Uterus (tissue), 4 donors: ENCODE data around the gene LDLRAD1. TPM values are rescaled to one million over a fixed set of nuclear protein-coding genes. Genes with fewer than 3 reads are reported as not detected.
"Not testable (repeated sequence)": the region's sequence is repeated elsewhere in the genome, so short reads cannot be mapped to it uniquely, and the experiment has no call there.

ENCODE experiments used
- DNase-seq, 2 donors: peaks; one replicate each; pipeline ENCODE4 v3.0.0-alpha.2; 2019 to 2020
- H3K27ac ChIP-seq, 2 donors: fragments of 200-600 bp; sonication (generic); 1 replicate in 1 of 2; 2 replicates in 1 of 2; pipeline ENCODE4 v1.5.1; 2016 to 2018
- H3K27me3 ChIP-seq, 2 donors: fragments of 200-600 bp; sonication (generic); one replicate each; pipeline ENCODE4 v1.5.1; 2018 to 2019; ENCODE audit warnings: control low read depth in 1 of 2
- H3K36me3 ChIP-seq, 2 donors: fragments of 200-600 bp; sonication (generic); one replicate each; pipeline ENCODE4 v1.5.1; 2019; ENCODE audit warnings: control low read depth in 1 of 2
- H3K4me1 ChIP-seq, 2 donors: fragments of 200-600 bp; sonication (generic); one replicate each; pipeline ENCODE4 v1.5.1; 2018 to 2019; ENCODE audit warnings: control low read depth in 1 of 2
- H3K4me3 ChIP-seq, 2 donors: fragments of 200-600 bp; sonication (generic); 1 replicate in 1 of 2; 2 replicates in 1 of 2; pipeline ENCODE4 v1.5.1; 2018 to 2019; ENCODE audit warnings: mild to moderate bottlenecking in 1 of 2
- H3K9me3 ChIP-seq, 2 donors: fragments of 200-600 bp; sonication (generic); one replicate each; pipeline ENCODE4 v1.5.1; 2019; ENCODE audit warnings: control low read depth in 1 of 2
- CTCF ChIP-seq, 4 experiments: fragments of 200-600 bp in 2 of 4; fragments of 450-650 bp in 2 of 4; sonication (generic) in 2 of 4; IDR thresholded peaks; one replicate each; pipeline ENCODE4 v1.5.1; 2016 to 2019; ENCODE audit warnings: antibody characterized with exemption in 4 of 4, mild to moderate bottlenecking in 2 of 4, moderate library complexity in 1 of 4
- POLR2A ChIP-seq, 2 donors: fragments of 450-650 bp; IDR thresholded peaks; one replicate each; pipeline ENCODE4 v1.6.1; 2016; ENCODE audit warnings: antibody characterized with exemption in 2 of 2, mild to moderate bottlenecking in 1 of 2, moderate library complexity in 1 of 2
- intact Hi-C: fragments of 100-400 bp; cut with DNase I; formaldehyde crosslinking; loops from one replicate; pipeline ENCODE4 v1.15.1; 2023; ENCODE audit warnings: low total_unique reads
- total RNA-seq, 4 donors: library from RNA; depleted of rRNA in 3 of 4; stranded (reverse); fragments of >200 nt in 3 of 4; gene quantifications; one replicate each; pipeline versions ENCODE4 v1.1.0 to v1.2.4, GENCODE V29; 2014 to 2023
- donor health status: DM: yes; HTN: yes; CAD: no.

LDLRAD1 gene
- total RNA-seq, 4 donors from 2014 or later: 0.27 to 1.2 TPM; not detected in 2

DNA sequence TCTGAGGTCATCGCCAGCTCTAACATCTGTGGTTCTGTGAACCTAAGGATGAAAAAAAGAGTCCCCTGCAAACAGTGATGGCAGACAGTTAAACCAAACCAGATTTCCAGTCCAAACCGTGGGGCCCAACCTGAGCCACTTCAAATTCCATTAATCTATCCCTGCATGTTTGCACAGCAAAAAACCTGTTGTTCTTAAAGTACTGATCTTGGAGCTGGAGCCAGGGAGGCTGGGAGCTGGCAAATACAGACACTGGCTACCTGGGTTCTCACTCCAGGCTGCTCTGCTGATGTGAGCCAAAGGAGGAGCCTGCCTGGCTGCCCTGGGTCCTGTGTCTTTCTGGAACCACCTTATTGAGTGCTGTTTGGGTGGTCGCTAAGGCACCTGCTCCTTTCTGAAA lies 16.4 kb downstream of the LDLRAD1 start:
- no peak overlapping the region for H3K27ac ChIP-seq
- no peaks in the 10 kb centered on the region for H3K27me3 ChIP-seq
- intact Hi-C loops: no loop called here

DNA sequence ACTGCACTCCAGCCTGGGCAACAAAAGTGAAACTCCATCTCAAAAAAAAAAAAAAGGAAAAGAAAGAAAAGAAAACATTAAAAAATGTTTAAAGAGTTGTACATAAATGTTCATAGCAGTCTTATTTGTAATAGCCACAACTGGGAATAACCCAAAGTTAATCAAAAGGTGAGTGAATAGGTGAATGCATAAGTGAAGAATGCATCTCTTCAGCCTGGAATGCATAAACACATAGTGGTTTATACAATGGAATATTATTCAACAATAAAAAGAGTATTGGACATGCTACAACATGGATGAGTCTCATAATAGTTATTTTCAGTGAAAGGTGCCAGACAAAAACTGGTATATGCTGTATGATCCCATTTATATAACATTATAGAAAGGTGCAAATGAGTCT lies 18.1 kb downstream of the LDLRAD1 start:
- DNase-seq: no peak
- Histone ChIP-seq H3K27ac (no peak overlapping the region), H3K27me3 (no peaks in the 10 kb centered on the region), H3K4me3 (no peak overlapping the region), H3K9me3 (no peaks in the 10 kb centered on the region), H3K36me3 (no peaks in the 10 kb centered on the region), H3K4me1 (no peaks in the 10 kb centered on the region)
- intact Hi-C loops: no loop called here
- TF ChIP-seq POLR2A (IDR thresholded peaks at IDR 0.05): no peak
- no peak for TF ChIP-seq CTCF (IDR thresholded peaks at IDR 0.05)

More for the DNA sequence above, 16.4 kb downstream of the LDLRAD1 start:
- Histone ChIP-seq H3K36me3 (no peaks in the 10 kb centered on the region), H3K9me3 (no peaks in the 10 kb centered on the region), H3K4me1 (no peaks in the 10 kb centered on the region), H3K4me3 (no peak overlapping the region)
- DNase-seq: no peak
- TF ChIP-seq POLR2A (IDR thresholded peaks at IDR 0.05): no peak
- TF ChIP-seq CTCF (IDR thresholded peaks at IDR 0.05): no peak

DNA sequence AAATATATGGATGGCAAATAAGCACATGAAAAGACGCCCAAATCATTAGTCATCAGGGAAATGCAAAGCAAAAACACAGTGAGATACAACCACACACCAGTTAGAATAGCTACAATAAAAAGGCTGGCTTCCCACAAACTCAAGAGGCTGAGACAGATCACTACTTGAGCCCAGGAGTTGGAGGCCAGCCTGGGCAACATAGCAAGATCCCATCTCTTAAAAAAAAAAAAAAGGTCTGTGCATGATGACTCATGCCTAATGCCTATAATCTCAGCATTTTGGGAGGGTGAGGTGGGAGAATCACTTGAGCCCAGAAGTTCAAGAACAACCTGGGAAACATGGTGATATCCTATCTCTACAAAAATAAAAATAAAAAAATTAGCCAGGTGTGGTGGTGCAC lies 19.8 kb downstream of the LDLRAD1 start:
- Histone ChIP-seq H3K4me1 (no peaks in the 10 kb centered on the region), H3K4me3 (no peak overlapping the region), H3K27me3 (no peaks in the 10 kb centered on the region), H3K9me3 (no peaks in the 10 kb centered on the region), H3K27ac (no peak overlapping the region), H3K36me3 (no peaks in the 10 kb centered on the region)
- no peak for TF ChIP-seq CTCF (IDR thresholded peaks at IDR 0.05)
- TF ChIP-seq POLR2A (IDR thresholded peaks at IDR 0.05): no peak
- intact Hi-C loops: no loop called here
- no peak for DNase-seq

DNA sequence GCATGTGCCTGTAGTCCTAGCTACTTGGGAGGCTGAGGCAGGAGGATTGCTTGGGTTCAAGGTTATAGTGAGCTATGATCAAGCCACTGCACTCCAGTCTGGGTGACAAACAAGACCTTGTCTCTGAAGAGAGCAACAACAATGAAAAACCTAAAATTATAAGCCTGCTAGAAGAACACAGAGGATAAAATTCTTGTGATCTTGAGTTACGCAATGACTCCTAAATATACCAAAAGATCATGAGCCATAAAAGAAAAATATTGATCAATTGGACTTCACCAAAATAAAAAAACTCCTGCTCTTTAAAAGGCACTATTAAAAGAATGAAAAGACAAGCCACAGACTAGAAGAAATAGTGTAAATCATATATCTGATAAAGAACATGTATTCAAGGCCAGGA lies 22.3 kb downstream of the LDLRAD1 start:
- intact Hi-C loops: no loop called here
- DNase-seq: no peak
- Histone ChIP-seq H3K4me3 (no peak overlapping the region), H3K27ac (no peak overlapping the region), H3K27me3 (no peaks in the 10 kb centered on the region), H3K4me1 (no peaks in the 10 kb centered on the region), H3K36me3 (no peaks in the 10 kb centered on the region), H3K9me3 (no peaks in the 10 kb centered on the region)
- TF ChIP-seq POLR2A (IDR thresholded peaks at IDR 0.05) (no peak), CTCF (IDR thresholded peaks at IDR 0.05) (no peak)

DNA sequence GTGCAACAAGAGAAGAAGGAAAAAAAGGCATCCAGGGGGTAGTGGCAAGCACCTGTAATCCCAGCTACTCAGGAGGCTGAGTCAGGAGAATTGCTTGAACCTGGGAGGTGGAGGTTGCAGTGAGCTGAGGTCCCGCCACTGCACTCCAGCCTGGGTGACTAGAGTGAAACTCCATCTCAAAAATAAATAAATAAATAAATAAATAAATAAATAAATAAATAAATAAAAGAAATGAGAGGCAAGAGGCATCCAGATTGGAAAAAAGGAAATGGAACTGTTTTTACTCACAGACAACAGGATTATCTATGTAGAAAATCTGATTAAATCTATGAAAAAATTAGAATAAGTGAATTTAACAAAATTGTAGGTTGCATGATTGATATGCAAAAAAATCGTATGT lies 23.5 kb downstream of the LDLRAD1 start:
- H3K27ac ChIP-seq, H3K9me3 ChIP-seq, H3K4me1 ChIP-seq, DNase-seq, intact Hi-C loops, H3K27me3 ChIP-seq, H3K4me3 ChIP-seq, H3K36me3 ChIP-seq: not testable (repeated sequence)
